ENCODE data around the gene HUNK. TPM values are rescaled to one million over a fixed set of nuclear protein-coding genes. Genes with fewer than 3 reads are reported as not detected.

HUNK gene
- total RNA-seq, 2 experiments from 2014 or later, result 0.10 to 0.20 TPM

GRCh38 chr21:31961027-31961426 is 88.2 kb downstream of the HUNK start:
- peaks cover 11% of the 10 kb centered on the region for H3K27me3 Mint-ChIP-seq (ENCODE audit: low read depth)
- CTCF ChIA-PET, result no interaction called here
- H3K4me1 Mint-ChIP-seq (ENCODE audit: low read depth), result peaks cover 3% of the 10 kb centered on the region
- H3K9me3 Mint-ChIP-seq, result peaks cover 2% of the 10 kb centered on the region
- DNase-seq, result no peak
- intact Hi-C loops (cut with micrococcal nuclease), result no loop called here
- H3K4me3 Mint-ChIP-seq, result no peak overlapping the region
- H3K36me3 Mint-ChIP-seq (ENCODE audit: low read depth), result no peaks in the 10 kb centered on the region
- no peak overlapping the region for H3K27ac Mint-ChIP-seq

- Mint-ChIP-seq H3K36me3 (ENCODE audit: low read depth) (no peaks in the 10 kb centered on the region), H3K27ac (no peak overlapping the region), H3K9me3 (peaks cover 2% of the 10 kb centered on the region), H3K4me3 (no peak overlapping the region), H3K27me3 (ENCODE audit: low read depth) (peaks cover 11% of the 10 kb centered on the region), H3K4me1 (ENCODE audit: low read depth) (peaks cover 2% of the 10 kb centered on the region)
- intact Hi-C loops (cut with micrococcal nuclease), result no loop called here
- CTCF ChIA-PET, result interaction anchor here (0.9 kb wide), 1 partner anchor 226 kb away, joined by 3 read pairs; no protein-coding TSS in a partner anchor
- no peak for DNase-seq
Measured at GRCh38 chr21:31961704-31962103, 88.9 kb downstream of the HUNK start.

- peaks cover 2% of the 10 kb centered on the region for H3K9me3 Mint-ChIP-seq
- no peak for DNase-seq
- peaks cover 9% of the 10 kb centered on the region for H3K27me3 Mint-ChIP-seq (ENCODE audit: low read depth)
- no peaks in the 10 kb centered on the region for H3K36me3 Mint-ChIP-seq (ENCODE audit: low read depth)
- no peak overlapping the region for H3K4me3 Mint-ChIP-seq
- no peak overlapping the region for H3K27ac Mint-ChIP-seq
- CTCF ChIA-PET, result interaction anchor here (0.7 kb wide), 2 partner anchors 87 to 545 kb away, joined by 4 read pairs; no protein-coding TSS in a partner anchor
- H3K4me1 Mint-ChIP-seq (ENCODE audit: low read depth), result no peaks in the 10 kb centered on the region
- intact Hi-C loops (cut with micrococcal nuclease), result no loop called here
Measured at GRCh38 chr21:31964692-31965091, 91.9 kb downstream of the HUNK start.

- H3K27me3 Mint-ChIP-seq (ENCODE audit: low read depth), result peaks cover 4% of the 10 kb centered on the region
- H3K27ac Mint-ChIP-seq, result no peak overlapping the region
- CTCF ChIA-PET, result no interaction called here
Measured at GRCh38 chr21:31967334-31967733, 94.5 kb downstream of the HUNK start.

GRCh38 chr21:31972622-31973021 is 99.8 kb downstream of the HUNK start:
- intact Hi-C loops (cut with micrococcal nuclease), result no loop called here
- H3K4me3 Mint-ChIP-seq, result no peak overlapping the region
- DNase-seq, result no peak
- H3K9me3 Mint-ChIP-seq, result peaks cover 3% of the 10 kb centered on the region
- no peaks in the 10 kb centered on the region for H3K36me3 Mint-ChIP-seq (ENCODE audit: low read depth)
- CTCF ChIA-PET, result no interaction called here
- peaks cover 11% of the 10 kb centered on the region for H3K27me3 Mint-ChIP-seq (ENCODE audit: low read depth)
- H3K4me1 Mint-ChIP-seq (ENCODE audit: low read depth), result peaks cover 5% of the 10 kb centered on the region
- H3K27ac Mint-ChIP-seq, result no peak overlapping the region

More at GRCh38 chr21:31967334-31967733, 94.5 kb downstream of the HUNK start:
- H3K4me1 Mint-ChIP-seq (ENCODE audit: low read depth), result no peaks in the 10 kb centered on the region
- no peaks in the 10 kb centered on the region for H3K9me3 Mint-ChIP-seq
- no peak overlapping the region for H3K4me3 Mint-ChIP-seq
- intact Hi-C loops (cut with micrococcal nuclease), result no loop called here
- no peak for DNase-seq
- no peaks in the 10 kb centered on the region for H3K36me3 Mint-ChIP-seq (ENCODE audit: low read depth)

- Mint-ChIP-seq H3K27me3 (ENCODE audit: low read depth) (peaks cover 11% of the 10 kb centered on the region), H3K4me3 (no peak overlapping the region), H3K4me1 (ENCODE audit: low read depth) (peaks cover 5% of the 10 kb centered on the region), H3K27ac (no peak overlapping the region), H3K9me3 (peaks cover 3% of the 10 kb centered on the region), H3K36me3 (ENCODE audit: low read depth) (no peaks in the 10 kb centered on the region)
- CTCF ChIA-PET, result no interaction called here
- DNase-seq, result no peak
- intact Hi-C loops (cut with micrococcal nuclease), result no loop called here
Measured at GRCh38 chr21:31973402-31973944, 100.7 kb downstream of the HUNK start.

- Mint-ChIP-seq H3K9me3 (peaks cover 3% of the 10 kb centered on the region), H3K4me3 (no peak overlapping the region), H3K27ac (no peak overlapping the region), H3K4me1 (ENCODE audit: low read depth) (peaks cover 5% of the 10 kb centered on the region), H3K27me3 (ENCODE audit: low read depth) (peaks cover 11% of the 10 kb centered on the region), H3K36me3 (ENCODE audit: low read depth) (no peaks in the 10 kb centered on the region)
- CTCF ChIA-PET, result interaction anchor here (0.6 kb wide), 2 partner anchors 30 to 115 kb away, joined by 3 to 7 read pairs; no protein-coding TSS in a partner anchor
- intact Hi-C loops (cut with micrococcal nuclease), result no loop called here
- peak; percentile 36 for DNase-seq
Measured at GRCh38 chr21:31974454-31974985, 101.7 kb downstream of the HUNK start.

GRCh38 chr21:31975491-31975890 is 102.7 kb downstream of the HUNK start:
- CTCF ChIA-PET, result no interaction called here

GRCh38 chr21:31977816-31978215 is 105.0 kb downstream of the HUNK start:
- Mint-ChIP-seq H3K27me3 (ENCODE audit: low read depth) (peaks cover 13% of the 10 kb centered on the region), H3K4me3 (no peak overlapping the region), H3K36me3 (ENCODE audit: low read depth) (peaks cover 1% of the 10 kb centered on the region), H3K4me1 (ENCODE audit: low read depth) (peaks cover 5% of the 10 kb centered on the region), H3K27ac (no peak overlapping the region), H3K9me3 (peaks cover 3% of the 10 kb centered on the region)
- CTCF ChIA-PET, result interaction anchor here (0.6 kb wide), 1 partner anchor 770 kb away, joined by 4 read pairs; no protein-coding TSS in a partner anchor
- intact Hi-C loops (cut with micrococcal nuclease), result no loop called here
- no peak for DNase-seq

More at GRCh38 chr21:31975491-31975890, 102.7 kb downstream of the HUNK start:
- Mint-ChIP-seq H3K9me3 (peaks cover 3% of the 10 kb centered on the region), H3K4me1 (ENCODE audit: low read depth) (peaks cover 5% of the 10 kb centered on the region), H3K27me3 (ENCODE audit: low read depth) (peaks cover 11% of the 10 kb centered on the region), H3K27ac (no peak overlapping the region), H3K4me3 (no peak overlapping the region), H3K36me3 (ENCODE audit: low read depth) (no peaks in the 10 kb centered on the region)
- intact Hi-C loops (cut with micrococcal nuclease), result no loop called here
- no peak for DNase-seq

GRCh38 chr21:31983120-31983519 is 110.3 kb downstream of the HUNK start:
- H3K4me1 Mint-ChIP-seq (ENCODE audit: low read depth), result no peaks in the 10 kb centered on the region
- H3K27me3 Mint-ChIP-seq (ENCODE audit: low read depth), result peaks cover 4% of the 10 kb centered on the region
- H3K27ac Mint-ChIP-seq, result no peak overlapping the region
- DNase-seq, result no peak
- CTCF ChIA-PET, result no interaction called here
- intact Hi-C loops (cut with micrococcal nuclease), result no loop called here
- no peaks in the 10 kb centered on the region for H3K9me3 Mint-ChIP-seq
- H3K36me3 Mint-ChIP-seq (ENCODE audit: low read depth), result peaks cover 1% of the 10 kb centered on the region
- no peak overlapping the region for H3K4me3 Mint-ChIP-seq

- intact Hi-C loops (cut with micrococcal nuclease), result no loop called here
- no peak overlapping the region for H3K4me3 Mint-ChIP-seq
- no peaks in the 10 kb centered on the region for H3K9me3 Mint-ChIP-seq
- peaks cover 1% of the 10 kb centered on the region for H3K36me3 Mint-ChIP-seq (ENCODE audit: low read depth)
- H3K27ac Mint-ChIP-seq, result no peak overlapping the region
- H3K4me1 Mint-ChIP-seq (ENCODE audit: low read depth), result no peaks in the 10 kb centered on the region
- DNase-seq, result no peak
- peaks cover 4% of the 10 kb centered on the region for H3K27me3 Mint-ChIP-seq (ENCODE audit: low read depth)
- CTCF ChIA-PET, result no interaction called here
Measured at GRCh38 chr21:31983554-31983953, 110.7 kb downstream of the HUNK start.

GRCh38 chr21:31985398-31985797 is 112.6 kb downstream of the HUNK start:
- Mint-ChIP-seq H3K9me3 (no peaks in the 10 kb centered on the region), H3K27ac (no peak overlapping the region), H3K4me1 (ENCODE audit: low read depth) (no peaks in the 10 kb centered on the region), H3K4me3 (no peak overlapping the region), H3K27me3 (ENCODE audit: low read depth) (peaks cover 4% of the 10 kb centered on the region), H3K36me3 (ENCODE audit: low read depth) (peaks cover 1% of the 10 kb centered on the region)
- no peak for DNase-seq
- CTCF ChIA-PET, result no interaction called here
- intact Hi-C loops (cut with micrococcal nuclease), result no loop called here
